ENCODE data around the gene PAK2. TPM values are rescaled to one million over a fixed set of nuclear protein-coding genes. Genes with fewer than 3 reads are reported as not detected.

PAK2 gene
- total and polyA plus RNA-seq, 8 donors = 7.5 to 36.2 (median 18.5) TPM

GRCh38 chr3:196875258-196875657 is 135.6 kb downstream of the PAK2 start:
- intact Hi-C loops (cut with DNase I) = no loop called here
- peaks cover 0 to 3% (median 0%) of the 10 kb centered on the region in 3 donors for H3K4me1 ChIP-seq
- TF ChIP-seq CTCF (IDR thresholded peaks at IDR 0.05) = no peak
- ATAC-seq (no peak), DNase-seq (no peak), FAIRE-seq (no peak)
- no peak overlapping the region for H3K4me3 ChIP-seq
- no peaks in the 10 kb centered on the region for H3K27me3 ChIP-seq
- no peaks in the 10 kb centered on the region for H3K9me3 ChIP-seq
- 79 to 95% methylated on average over 2 of the region's 2 CpGs for WGBS, 2 donors
- H3K36me3 ChIP-seq = no peaks in the 10 kb centered on the region
- H3K27ac ChIP-seq = no peak overlapping the region

Other genes starting within 250 kb of the PAK2 start
- 10 to 100 TPM in 1 of 6 donors, 1 to 10 TPM in 5; 6.0 to 10.8 (median 7.0) TPM for gene RNF168, start 236.1 kb upstream of the PAK2 start, total RNA-seq
- 1 to 10 TPM; 3.2 to 4.5 TPM for gene RNF168, start 236.1 kb upstream of the PAK2 start, polyA plus RNA-seq
- gene SMCO1, start 224.5 kb upstream of the PAK2 start, total RNA-seq = not detected
- under 1 TPM in 1 of 2 donors, not detected in 1; 0.05 TPM for gene SMCO1, start 224.5 kb upstream of the PAK2 start, polyA plus RNA-seq
- 1 to 10 TPM; 3.2 to 5.6 (median 3.5) TPM for gene WDR53, start 171.3 kb upstream of the PAK2 start, total RNA-seq
- gene WDR53, start 171.3 kb upstream of the PAK2 start, polyA plus RNA-seq = 10 to 100 TPM in 1 of 2 donors, 1 to 10 TPM in 1; 6.7 to 10.6 TPM
- gene FBXO45, start 171.2 kb upstream of the PAK2 start, total RNA-seq = 1 to 10 TPM; 2.0 to 5.0 (median 3.1) TPM
- gene FBXO45, start 171.2 kb upstream of the PAK2 start, polyA plus RNA-seq = 1 to 10 TPM; 1.2 to 3.1 TPM
- 1 to 10 TPM in 3 of 6 donors, under 1 TPM in 3; 0.37 to 3.6 (median 1.0) TPM for gene NRROS, start 100.2 kb upstream of the PAK2 start, total RNA-seq
- 1 to 10 TPM in 1 of 2 donors, under 1 TPM in 1; 0.61 to 1.4 TPM for gene NRROS, start 100.2 kb upstream of the PAK2 start, polyA plus RNA-seq
- 1 to 10 TPM in 1 of 6 donors, under 1 TPM in 5; 0.23 to 1.4 (median 0.57) TPM for gene CEP19, start 27.6 kb upstream of the PAK2 start, total RNA-seq
- gene CEP19, start 27.6 kb upstream of the PAK2 start, polyA plus RNA-seq = under 1 TPM; 0.52 to 0.53 TPM
- 10 to 100 TPM in 2 of 6 donors, 1 to 10 TPM in 4; 8.6 to 12.2 (median 9.5) TPM for gene PIGX, start 27.5 kb upstream of the PAK2 start, total RNA-seq
- 10 to 100 TPM in 1 of 2 donors, 1 to 10 TPM in 1; 4.5 to 11.1 TPM for gene PIGX, start 27.5 kb upstream of the PAK2 start, polyA plus RNA-seq
- gene SENP5, start 128.1 kb downstream of the PAK2 start, total RNA-seq = 10 to 100 TPM in 5 of 6 donors, 1 to 10 TPM in 1; 8.8 to 16.2 (median 11.9) TPM
- 1 to 10 TPM; 5.7 to 8.2 TPM for gene SENP5, start 128.1 kb downstream of the PAK2 start, polyA plus RNA-seq
- gene NCBP2, start 202.7 kb downstream of the PAK2 start, total RNA-seq = 10 to 100 TPM; 11.7 to 26.6 (median 17.9) TPM
- 10 to 100 TPM; 23.0 to 30.1 TPM for gene NCBP2, start 202.7 kb downstream of the PAK2 start, polyA plus RNA-seq
- gene PIGZ, start 229.0 kb downstream of the PAK2 start, total RNA-seq = 1 to 10 TPM; 1.3 to 2.5 (median 1.8) TPM
- gene PIGZ, start 229.0 kb downstream of the PAK2 start, polyA plus RNA-seq = 1 to 10 TPM; 2.5 to 3.8 TPM

All from pancreas (tissue), 10 donors.